Activated T-helper 9 cell treated with anti-CD3 and anti-CD28 coated beads, Interleukin-2, amount 50 U/mL, for 16 hours (primary cell): Measurements from ENCODE around the gene FAM131B.
"Not testable (repeated sequence)": the region's sequence is repeated elsewhere in the genome, so short reads cannot be mapped to it uniquely, and the experiment has no call there.

ENCODE experiments used
- DNase-seq: peaks from one replicate; pipeline ENCODE4 v3.0.0-alpha.2; 2020; ENCODE audit warnings: low read depth

FAM131B gene

GRCh38 chr7:143362131-143363015, at the start of gene FAM131B:
TSS of gene FAM131B (minus strand) at chr7:143362713. CDS start at chr7:143362603, 110 bp downstream.
- no peak for DNase-seq

GRCh38 chr7:143411976-143412708, 49.6 kb upstream of the FAM131B start:
- DNase-seq = no peak

DNA sequence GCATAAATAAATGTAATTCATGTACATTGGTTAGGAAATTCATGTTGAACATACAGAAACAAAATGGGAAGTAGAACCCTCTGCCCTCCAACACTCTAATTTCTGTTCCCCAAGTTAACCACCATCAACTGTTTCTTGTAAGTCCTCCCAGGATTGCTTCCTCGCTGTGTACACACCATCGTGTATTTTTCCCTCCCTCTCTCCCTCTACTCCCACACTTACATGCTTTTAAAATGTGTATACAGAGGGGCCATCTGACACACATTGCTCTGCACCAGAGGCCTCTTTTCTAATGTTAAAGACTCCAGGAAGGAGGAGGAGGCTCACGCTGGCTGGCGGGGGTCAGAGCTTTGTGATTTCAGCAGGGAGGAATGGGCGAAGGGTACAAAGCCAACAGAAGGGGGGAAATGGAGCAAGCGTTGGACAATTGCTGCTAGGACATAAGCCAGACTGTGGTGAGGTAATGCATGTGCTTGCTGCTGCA, 48.0 kb upstream of the FAM131B start:
- DNase-seq = no peak

DNA sequence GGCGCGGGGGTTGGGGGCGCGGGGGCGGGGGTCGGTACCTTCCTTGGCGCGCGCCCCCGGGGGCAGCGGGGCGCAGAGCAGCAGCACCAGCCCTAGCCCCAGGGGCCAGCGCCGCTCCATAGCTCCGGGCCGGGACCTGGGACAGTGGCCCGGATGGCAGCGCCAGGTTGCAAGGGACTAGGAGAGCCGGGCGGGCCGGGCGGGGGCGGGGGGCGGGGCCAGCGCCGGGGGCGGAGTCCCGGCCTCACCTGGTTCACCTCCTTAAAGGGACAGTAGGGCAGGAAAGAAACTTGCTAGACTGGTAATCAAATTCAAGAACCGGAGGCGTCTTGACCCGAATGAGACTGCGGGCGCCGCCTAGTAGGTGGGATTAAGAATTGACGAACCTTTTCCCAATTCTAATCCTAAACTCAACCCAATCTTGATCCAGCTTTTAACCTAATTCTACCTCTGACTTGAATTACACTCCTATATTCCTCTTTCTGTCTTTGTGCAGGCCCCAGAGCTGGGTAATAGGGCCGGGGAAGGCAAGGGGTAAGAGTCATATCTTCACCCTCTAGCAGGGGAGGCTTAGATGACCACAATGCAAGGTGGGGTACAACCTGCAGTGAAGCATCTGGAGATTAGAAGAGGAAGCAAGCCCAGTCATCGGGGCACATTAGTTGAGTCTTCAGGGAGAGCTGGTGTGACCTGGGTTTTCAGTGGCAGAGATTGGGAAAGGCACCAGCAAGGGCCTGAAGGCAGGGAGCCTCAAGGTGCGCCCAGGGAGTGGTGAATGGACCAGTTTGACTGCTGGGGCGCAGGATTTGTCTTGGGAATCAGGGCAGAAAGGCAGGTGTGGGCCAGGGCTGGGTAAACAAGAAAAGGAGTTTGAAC, 46.4 kb upstream of the FAM131B start, which contains the start of gene EPHA1:
Gene EPHA1 (minus strand): TSS at position 171 of the 876 bp plus-strand sequence. CDS start 51 bp downstream, at position 120.
- no peak for DNase-seq

DNA sequence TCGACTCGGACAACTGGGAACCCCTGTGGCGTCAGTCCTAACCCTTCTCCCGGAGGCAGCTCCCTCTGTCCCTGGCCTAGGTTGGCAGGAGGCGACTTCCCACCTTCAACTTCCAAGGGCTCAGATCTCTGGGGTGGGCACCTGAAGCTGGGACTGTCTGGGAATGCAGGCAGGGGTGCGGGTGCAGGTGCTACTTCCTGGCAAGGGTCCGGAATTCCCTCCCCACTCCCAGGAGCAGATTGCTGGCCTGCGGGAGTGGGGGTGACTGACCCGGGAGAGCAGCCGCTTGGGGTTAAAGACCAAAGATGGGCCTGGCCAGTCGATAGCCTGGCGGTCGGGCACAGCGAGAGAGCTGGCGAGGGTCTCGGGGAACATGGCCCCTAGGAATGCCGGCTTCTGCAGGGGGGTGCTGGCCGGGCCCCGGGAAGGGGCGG, 45.8 kb upstream of the FAM131B start:
- no peak for DNase-seq

DNA sequence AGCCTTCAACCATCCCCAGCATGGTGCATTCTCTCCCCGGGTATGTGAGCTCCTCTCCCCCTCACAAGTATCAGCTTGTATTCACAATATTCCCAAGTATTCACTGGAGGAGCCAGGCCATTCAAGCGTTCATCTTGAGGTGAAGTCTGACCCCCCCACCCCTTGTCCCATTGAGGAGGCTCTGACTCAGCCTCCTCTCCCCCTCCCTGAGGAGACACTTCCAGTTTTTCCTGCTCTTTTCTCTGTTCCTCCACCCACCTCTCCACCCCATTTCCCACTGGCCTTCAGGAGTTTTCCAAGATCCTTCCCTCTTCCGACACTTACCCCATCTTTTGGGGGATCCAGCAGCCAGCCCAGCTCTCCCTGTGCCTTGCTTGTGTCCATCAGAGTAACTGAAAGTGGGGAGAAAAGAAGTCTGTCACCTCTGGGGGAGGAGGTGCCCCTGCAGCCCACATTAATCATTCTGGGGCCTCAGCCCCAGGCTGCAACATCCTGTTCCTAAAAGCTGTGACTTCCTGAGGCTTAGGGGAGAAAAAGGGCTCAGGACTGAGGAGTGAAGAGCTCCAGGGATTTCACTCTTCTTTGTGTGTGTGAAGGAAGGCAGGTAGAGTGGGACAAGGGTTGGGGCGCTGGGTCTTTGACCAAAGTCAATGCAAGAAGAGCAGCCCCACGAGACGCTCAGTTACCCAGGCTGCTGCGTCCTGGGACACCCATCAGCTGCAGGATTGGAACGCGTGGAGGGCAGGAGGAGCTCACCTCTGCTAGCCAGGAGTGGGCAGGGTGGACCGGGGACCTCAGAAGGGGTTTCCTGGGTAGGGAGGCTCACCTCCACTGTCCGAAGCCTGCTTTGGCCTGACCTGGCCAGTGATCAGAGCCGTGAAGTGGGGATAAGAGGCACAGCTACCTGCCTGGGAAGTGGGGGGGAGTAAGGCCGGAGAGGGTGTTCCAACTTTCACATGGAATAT, 45.1 kb upstream of the FAM131B start:
- DNase-seq = no peak

DNA sequence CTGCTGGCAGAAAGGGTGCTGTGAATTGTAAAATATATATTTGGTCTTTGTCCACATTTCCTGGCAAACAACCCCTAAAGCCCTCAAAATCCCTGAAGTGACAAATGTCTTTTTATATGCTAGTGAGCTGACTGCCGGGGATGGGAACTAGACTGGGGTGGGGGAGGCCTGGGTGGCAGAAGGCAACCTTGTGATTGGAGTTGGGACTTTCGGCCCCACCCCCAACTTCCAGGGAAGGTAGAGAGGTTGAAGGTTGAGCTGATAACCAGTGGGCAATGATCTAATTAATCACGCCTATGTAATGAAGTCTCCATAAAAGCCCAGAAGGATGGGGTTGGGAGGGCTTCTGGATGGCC, 43.5 kb upstream of the FAM131B start:
- no peak for DNase-seq

DNA sequence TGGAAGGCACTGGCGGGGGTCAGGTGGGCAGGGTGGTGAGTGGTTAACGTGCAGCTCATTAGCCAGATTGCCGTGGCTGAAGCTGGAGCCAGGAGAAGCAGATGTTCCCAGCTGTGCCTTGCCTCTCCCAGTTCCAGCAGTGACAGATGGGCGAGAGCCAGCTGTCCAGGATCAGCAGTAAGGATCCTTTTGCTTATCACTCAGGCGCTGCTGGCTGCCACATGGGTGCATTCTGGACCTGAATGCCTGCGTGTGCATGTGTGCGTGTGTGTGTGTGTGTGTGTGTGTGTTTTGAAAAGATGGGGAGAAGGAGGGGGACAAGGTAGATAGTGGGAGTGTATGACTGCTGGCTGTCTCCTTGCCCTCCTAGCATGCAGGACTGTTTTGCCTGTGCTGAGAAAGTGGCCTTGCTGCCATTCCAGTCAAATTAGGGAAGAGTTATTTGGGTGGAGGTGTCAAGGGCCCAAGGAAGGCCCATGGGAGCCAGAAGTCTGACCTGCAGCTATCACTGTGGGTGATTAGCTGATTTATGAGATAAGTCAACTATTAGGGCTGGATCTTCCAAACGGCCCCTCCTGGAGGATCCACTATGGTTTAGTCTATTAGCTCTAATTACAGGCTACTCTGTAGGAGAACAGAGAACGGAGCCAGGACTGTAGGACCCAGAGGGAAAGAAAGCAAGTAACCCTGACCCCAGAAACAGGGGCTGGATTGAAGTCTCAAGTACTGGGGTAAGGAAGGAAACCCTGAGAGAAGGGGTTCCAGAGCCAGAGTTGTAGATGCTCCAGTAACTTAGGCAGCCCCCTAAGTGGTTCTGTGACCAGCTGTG, 42.9 kb upstream of the FAM131B start:
- no peak for DNase-seq

- DNase-seq = not testable (repeated sequence)
These were observed 39.7 kb upstream of the FAM131B start for GRCh38 chr7:143402233-143402632.

DNA sequence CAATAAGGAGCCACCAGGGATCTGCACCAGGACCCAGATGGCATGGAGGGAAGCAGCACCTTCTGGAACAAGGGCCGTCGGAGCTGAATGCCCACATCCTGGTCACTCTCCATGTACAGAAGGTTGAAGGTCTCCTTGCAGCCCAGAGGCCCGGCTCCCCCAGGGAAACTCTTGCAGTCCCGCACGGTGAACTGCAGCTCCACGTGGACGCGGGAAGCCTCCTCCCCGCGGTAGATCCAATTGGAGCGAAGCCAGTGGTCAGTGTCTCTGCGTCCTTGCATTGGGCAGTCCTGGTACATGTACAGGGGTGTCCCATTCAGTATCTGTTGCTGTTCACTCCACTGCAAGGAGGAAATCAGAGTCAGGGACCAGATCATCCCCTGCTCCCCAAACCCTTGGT, 38.8 kb upstream of the FAM131B start:
- no peak for DNase-seq

- no peak for DNase-seq
These were observed 37.1 kb upstream of the FAM131B start for GRCh38 chr7:143399642-143400041.

DNA sequence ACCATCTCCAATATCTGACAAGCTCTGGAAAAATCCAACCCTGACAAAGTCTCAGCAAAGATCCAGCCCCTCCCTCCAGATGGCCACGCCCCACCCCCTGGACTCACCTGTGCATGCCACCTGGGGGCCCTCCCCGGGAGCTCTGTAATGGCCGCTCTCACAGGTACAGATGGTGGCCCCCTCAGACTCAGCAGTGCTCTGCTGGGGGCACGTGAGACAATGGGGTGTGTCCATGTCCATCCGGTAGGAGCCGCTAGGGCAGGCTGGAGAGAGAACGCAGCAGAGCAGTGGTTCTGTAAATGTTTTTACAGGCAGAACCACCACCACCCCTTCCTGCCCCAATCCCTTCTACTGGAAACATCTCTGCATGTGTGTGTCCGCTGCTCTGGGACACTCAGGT, 36.6 kb upstream of the FAM131B start:
- no peak for DNase-seq

GRCh38 chr7:143398616-143399015, 36.1 kb upstream of the FAM131B start:
- no peak for DNase-seq

DNA sequence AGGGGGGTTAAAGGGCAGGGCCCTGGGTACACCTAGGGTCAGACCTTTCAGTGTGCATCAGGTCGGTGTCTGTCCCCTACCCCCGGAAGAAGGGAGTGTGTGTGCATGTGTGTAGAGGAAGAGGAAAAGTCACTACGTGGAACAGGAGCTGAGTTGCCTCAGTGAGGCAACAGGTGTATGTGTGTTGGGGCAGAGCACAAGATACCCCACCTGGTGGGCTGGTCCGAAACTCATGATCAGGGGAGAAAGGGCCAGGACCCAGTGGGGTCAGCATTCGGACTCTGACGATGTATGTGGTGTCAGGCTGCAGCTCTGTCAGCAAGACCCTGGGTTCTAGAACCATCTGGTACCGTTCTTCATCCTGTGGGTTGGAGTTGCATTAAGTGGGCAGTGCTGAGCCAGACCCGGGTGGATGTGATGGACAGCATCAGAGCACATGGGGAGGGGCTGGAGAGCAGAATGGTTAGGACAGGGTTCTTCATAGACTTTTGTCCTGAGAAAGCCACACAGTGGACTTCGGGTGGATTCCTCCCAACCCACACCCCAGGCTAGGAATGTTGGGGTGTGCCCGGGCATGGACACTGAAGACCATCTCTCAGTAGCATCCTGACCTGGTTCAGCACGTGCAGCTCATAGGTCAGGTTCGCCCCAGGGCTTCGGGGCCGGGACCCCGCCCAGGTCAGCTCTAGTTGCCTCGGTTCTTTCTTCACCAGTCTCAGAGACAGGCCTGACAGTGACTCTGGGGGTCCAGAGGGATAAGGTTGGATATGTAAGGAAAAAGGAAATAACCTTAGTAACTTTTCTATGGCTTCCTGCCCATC, 35.4 kb upstream of the FAM131B start:
- no peak for DNase-seq

- DNase-seq = no peak
These were observed 34.4 kb upstream of the FAM131B start for GRCh38 chr7:143396625-143397556.

DNA sequence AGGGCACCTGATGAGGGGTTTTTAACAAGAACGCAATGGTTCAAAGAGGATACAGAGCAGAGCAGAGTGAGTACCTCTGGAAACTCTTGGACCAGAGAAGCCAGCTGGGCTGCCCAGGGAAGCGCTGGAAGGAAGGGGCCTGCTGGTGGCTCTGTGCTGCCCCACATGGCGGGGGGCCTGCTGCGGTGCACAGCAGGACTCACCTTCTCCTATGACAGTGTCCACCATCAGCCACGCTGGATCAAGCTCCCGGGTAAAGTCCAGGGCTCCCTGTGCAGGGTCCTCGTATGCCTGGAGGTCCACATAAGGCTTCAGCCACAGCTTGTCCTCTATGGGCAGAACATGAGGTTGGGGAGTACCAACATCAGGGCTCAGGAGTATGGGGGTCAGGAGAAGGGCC, 33.7 kb upstream of the FAM131B start:
- DNase-seq = no peak

DNA sequence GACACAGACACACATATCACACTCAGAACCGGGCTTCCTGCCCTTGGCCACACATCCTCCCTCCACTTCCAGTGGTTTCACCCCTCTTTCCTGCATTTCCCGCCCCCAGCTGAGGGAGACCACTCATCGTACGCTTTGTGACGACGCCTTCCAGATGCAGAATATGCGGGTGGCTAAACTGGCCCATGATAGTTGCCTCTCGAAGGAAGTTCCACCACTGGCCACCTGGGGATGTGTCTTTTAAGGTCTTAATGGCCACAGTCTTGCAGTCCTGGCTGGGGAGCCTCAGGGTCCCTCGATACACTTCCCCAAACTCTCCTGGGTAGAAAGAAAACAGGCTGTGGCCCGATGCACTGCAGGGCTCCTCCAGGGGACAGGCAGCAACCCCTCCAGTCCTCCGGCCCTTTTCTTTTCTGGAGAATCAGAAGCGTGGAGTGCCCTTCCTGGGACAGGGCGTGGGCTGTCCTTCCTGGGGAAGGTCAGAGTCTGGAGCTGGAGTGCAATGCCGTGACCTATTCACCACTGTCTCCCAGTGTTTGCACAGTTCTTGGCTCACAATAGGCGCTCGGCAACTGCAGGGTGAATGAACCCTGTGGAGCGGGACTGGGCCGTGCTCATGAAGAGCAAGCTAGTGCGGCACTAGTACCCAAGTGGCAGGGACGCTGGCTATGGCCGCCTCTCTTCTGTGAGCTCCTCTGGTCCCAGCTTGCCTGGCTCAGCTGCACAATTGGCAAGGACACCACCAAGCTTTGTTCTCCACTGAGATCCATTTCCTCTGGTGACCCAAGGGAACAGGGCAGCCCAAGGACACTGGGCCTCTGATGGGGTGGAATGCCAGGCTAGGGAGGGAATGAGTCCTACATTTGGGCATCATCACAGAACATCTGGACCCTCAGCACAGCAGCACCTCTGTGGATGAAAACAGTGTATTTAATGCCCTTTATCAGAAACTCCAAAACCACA, 33.0 kb upstream of the FAM131B start:
- no peak for DNase-seq
